ENCODE measurements around the gene SRA1. TPM values are rescaled to one million over a fixed set of nuclear protein-coding genes. Genes with fewer than 3 reads are reported as not detected.
"Not testable (repeated sequence)": the region's sequence is repeated elsewhere in the genome, so short reads cannot be mapped to it uniquely, and the experiment has no call there.

The SRA1 gene
- polyA plus RNA-seq (2011; rRNA removed): 46.2 and 51.1 TPM in 2 replicates
- polyA minus RNA-seq (2011; rRNA and poly(A)+ RNA removed): 17.7 and 21.4 TPM in 2 replicates

DNA sequence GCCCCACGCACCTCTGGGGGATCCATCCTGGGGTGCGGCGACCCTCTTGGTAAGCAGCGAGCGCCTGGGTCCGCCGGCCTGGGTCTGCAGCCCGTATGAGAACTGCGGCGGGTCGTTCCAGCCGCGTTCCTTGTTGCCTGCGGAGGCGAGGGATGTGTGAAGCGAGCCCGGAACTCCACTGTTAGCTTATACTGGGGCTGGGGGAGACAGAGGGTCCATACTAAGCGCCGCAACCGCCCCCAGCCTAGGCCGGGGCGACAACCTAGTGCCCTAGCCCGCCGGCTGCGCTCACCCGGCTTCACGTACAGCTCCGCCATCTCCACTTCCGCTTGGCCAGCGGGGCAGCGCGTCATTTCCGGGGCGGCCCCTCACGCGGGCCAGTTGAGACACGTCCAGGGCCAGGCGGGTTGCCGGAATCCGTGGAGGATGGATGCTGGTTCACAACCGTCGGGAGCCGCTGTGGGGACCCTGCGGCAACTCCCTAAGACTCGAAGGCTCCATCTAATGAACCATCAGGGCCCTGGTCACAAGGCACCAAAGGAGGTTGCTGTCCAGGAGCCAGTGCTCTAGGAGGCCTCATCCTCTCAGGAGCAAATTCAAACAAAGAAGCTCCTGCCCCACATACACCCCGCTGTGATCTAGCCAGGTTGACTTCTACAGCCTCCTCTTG, at the start of gene SRA1:
TSS of gene SRA1 (minus strand) at position 338 of the 670 bp plus-strand sequence. CDS start at position 317, 21 bp downstream.
- peak; percentile 41 for DNase-seq (ENCODE audit: low read depth)
- CTCF ChIA-PET: interaction anchor here (1.2 to 2.1 kb wide), 4 partner anchors 10 to 185 kb away, joined by 3 to 9 read pairs (median 4); partner anchors contain the start of gene EIF4EBP3
- Histone ChIP-seq H3K36me3 (ENCODE audit: control insufficient read depth, insufficient read depth, low read length) (peaks cover 9% of the 10 kb centered on the region), H3K4me3 (ENCODE audit: low read depth, low read length) (peak within 1 kb of the TSS; percentile 90), H3K27me3 (ENCODE audit: control insufficient read depth, insufficient read depth, low read length) (no peaks in the 10 kb centered on the region)
- TF ChIP-seq CTCF (IDR thresholded peaks at IDR 0.05; ENCODE audit: insufficient read depth, low read depth, low read length): no peak
- POLR2A ChIA-PET: interaction anchor here (1.3 kb wide), 1 partner anchor 9 kb away, joined by 10 read pairs; the partner anchor contains the start of gene EIF4EBP3

DNA sequence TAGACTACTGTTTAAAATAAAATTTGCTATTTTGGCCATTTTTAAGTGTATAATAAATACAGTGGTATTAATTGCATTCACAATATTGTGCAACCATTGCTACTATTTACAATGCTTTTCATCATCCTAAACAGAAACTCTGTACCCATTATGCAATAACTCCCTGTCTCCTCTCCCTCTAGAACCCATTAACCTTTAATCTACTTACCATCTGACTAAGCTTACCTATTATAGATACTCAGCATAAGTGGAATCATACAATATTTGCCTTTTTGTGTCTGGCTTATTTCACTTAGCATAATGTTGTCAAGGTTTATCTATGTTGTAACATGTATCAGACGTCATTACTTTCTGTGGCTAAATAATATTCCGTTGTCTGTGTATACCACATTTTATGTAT, 49.8 kb upstream of the SRA1 start:
- H3K4me3 ChIP-seq (ENCODE audit: low read depth, low read length): no peak overlapping the region
- DNase-seq (ENCODE audit: low read depth): no peak
- TF ChIP-seq CTCF (IDR thresholded peaks at IDR 0.05; ENCODE audit: insufficient read depth, low read depth, low read length): no peak
- ChIA-PET CTCF (interaction anchor here (0.6 to 1.1 kb wide), 3 partner anchors 11 kb away, joined by 3 to 4 read pairs (median 3); no protein-coding TSS in a partner anchor), POLR2A (no interaction called here)
- H3K36me3 ChIP-seq (ENCODE audit: control insufficient read depth, insufficient read depth, low read length): no peaks in the 10 kb centered on the region
- H3K27me3 ChIP-seq (ENCODE audit: control insufficient read depth, insufficient read depth, low read length): peaks cover 1% of the 10 kb centered on the region; the same call in 1 of the 2 replicates

DNA sequence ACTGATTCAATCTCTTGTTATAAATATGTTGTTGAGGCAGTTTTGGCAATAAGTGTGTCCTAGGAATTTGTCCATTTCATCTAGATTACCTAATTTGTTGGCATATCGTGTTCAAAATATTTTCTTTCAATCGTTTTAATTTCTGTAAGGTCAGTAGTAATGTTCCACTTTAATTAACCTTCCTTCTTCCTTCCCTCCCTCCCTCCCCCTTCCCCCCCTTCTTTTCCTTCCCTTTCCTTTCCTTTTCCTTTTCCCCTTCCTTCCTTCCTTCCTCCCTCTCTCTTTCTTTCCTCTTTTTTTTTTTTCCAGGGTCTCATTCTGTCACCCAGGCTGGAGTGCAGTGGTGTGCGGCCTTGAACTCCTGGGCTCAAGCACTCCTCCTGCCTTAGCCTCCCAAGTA, 48.6 kb upstream of the SRA1 start:
- no peaks in the 10 kb centered on the region for H3K36me3 ChIP-seq (ENCODE audit: control insufficient read depth, insufficient read depth, low read length)
- DNase-seq (ENCODE audit: low read depth): no peak
- H3K27me3 ChIP-seq (ENCODE audit: control insufficient read depth, insufficient read depth, low read length): no peaks in the 10 kb centered on the region
- H3K4me3 ChIP-seq (ENCODE audit: low read depth, low read length): no peak overlapping the region
- TF ChIP-seq CTCF (IDR thresholded peaks at IDR 0.05; ENCODE audit: insufficient read depth, low read depth, low read length): no peak
- CTCF ChIA-PET: no interaction called here
- POLR2A ChIA-PET: no interaction called here

- POLR2A ChIA-PET: no interaction called here
- CTCF ChIA-PET: no interaction called here
- DNase-seq (ENCODE audit: low read depth): no peak
- H3K4me3 ChIP-seq (ENCODE audit: low read depth, low read length): no peak overlapping the region
- H3K36me3 ChIP-seq (ENCODE audit: control insufficient read depth, insufficient read depth, low read length): no peaks in the 10 kb centered on the region
- no peaks in the 10 kb centered on the region for H3K27me3 ChIP-seq (ENCODE audit: control insufficient read depth, insufficient read depth, low read length)
- no peak for TF ChIP-seq CTCF (IDR thresholded peaks at IDR 0.05; ENCODE audit: insufficient read depth, low read depth, low read length)
These were observed 46.5 kb upstream of the SRA1 start for GRCh38 chr5:140603734-140604133.

DNA sequence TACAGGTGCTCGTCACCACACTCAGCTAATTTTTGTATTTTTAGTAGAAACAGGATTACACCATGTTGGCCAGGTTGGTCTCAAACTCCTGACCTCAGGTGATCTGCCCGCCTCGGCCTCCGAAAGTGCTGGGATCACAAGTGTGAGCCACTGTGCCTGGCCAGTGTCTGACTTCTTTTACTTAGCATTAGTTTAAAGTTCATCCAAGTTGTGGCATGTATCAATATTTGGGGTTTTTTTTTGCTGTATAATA, 46.1 kb upstream of the SRA1 start:
- H3K27me3 ChIP-seq (ENCODE audit: control insufficient read depth, insufficient read depth, low read length); POLR2A ChIA-PET; DNase-seq (ENCODE audit: low read depth); CTCF ChIA-PET; H3K36me3 ChIP-seq (ENCODE audit: control insufficient read depth, insufficient read depth, low read length); H3K4me3 ChIP-seq (ENCODE audit: low read depth, low read length): not testable (repeated sequence)

DNA sequence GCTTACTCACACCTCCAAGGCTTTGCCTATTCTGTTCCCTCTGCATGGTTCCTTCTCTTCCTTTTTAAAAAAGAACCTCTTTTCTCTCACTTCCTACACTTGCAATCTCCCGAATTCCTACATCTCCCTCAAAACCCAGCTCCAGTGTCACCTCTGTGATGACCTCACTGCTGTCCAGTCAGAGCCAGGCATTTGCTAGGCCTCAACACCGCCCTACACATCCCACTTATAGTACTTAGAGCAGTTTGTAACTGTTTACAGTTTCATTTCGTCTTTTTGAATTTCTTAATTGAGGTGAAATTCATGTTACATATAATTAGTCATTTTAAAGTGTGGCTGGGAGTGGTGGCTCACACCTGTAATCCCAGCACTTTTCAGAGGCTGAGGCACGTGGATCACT, 44.9 kb upstream of the SRA1 start:
- DNase-seq (ENCODE audit: low read depth): no peak
- Histone ChIP-seq H3K4me3 (ENCODE audit: low read depth, low read length) (no peak overlapping the region), H3K36me3 (ENCODE audit: control insufficient read depth, insufficient read depth, low read length) (no peaks in the 10 kb centered on the region), H3K27me3 (ENCODE audit: control insufficient read depth, insufficient read depth, low read length) (peaks cover 2% of the 10 kb centered on the region; the same call in 1 of the 2 replicates)
- TF ChIP-seq CTCF (IDR thresholded peaks at IDR 0.05; ENCODE audit: insufficient read depth, low read depth, low read length): no peak
- ChIA-PET POLR2A (no interaction called here), CTCF (no interaction called here)

Data from BJ (cell line).